Keratinocyte (primary cell): Measurements from ENCODE around the gene TNS1.

Experiments used
- CTCF ChIP-seq, 3 experiments: IDR thresholded peaks in 1 of 3; conservative IDR thresholded peaks in 1 of 3; optimal IDR thresholded peaks in 1 of 3; 2 replicates in 2 of 3; 3 replicates in 1 of 3; pipeline versions ENCODE3 to v1.5.1; 2011; ENCODE audit warnings: low read length in 3 of 3, mild to moderate bottlenecking in 3 of 3, moderate library complexity in 2 of 3, control low read depth in 1 of 3, inconsistent platforms in 1 of 3; ENCODE audit not compliant: insufficient read depth in 2 of 3; ENCODE audit errors: extremely low read depth in 1 of 3
- EZH2 ChIP-seq: IDR thresholded peaks from one replicate; pipeline ENCODE4 v1.6.1; 2012; ENCODE audit warnings: inconsistent platforms, mild to moderate bottlenecking, low read length, moderate library complexity

- TF ChIP-seq CTCF (optimal IDR thresholded peaks at IDR 0.05 in 1 of 3, IDR thresholded peaks at IDR 0.05 in 1 of 3, conservative IDR thresholded peaks at IDR 0.05 in 1 of 3; ENCODE audit: extremely low read depth in 1 of 3, insufficient read depth in 2 of 3, low read length in 3 of 3) (no peak), EZH2 (no peak)
These were observed 137.6 kb downstream of the TNS1 start for GRCh38 chr2:217864963-217865772.
